ENCODE data around the gene DOC2A. TPM values are rescaled to one million over a fixed set of nuclear protein-coding genes. Genes with fewer than 3 reads are reported as not detected.

DOC2A gene
- 10 to 100 TPM in 1 of 6 donors, 1 to 10 TPM in 5; 1.2 to 11.0 (median 6.5) TPM for total RNA-seq

- TF ChIP-seq POLR2A (IDR thresholded peaks at IDR 0.05) (no peak), EP300 (IDR thresholded peaks at IDR 0.05) (no peak), POLR2AphosphoS5 (IDR thresholded peaks at IDR 0.05) (no peak)
- TF ChIP-seq, protein P1, sequence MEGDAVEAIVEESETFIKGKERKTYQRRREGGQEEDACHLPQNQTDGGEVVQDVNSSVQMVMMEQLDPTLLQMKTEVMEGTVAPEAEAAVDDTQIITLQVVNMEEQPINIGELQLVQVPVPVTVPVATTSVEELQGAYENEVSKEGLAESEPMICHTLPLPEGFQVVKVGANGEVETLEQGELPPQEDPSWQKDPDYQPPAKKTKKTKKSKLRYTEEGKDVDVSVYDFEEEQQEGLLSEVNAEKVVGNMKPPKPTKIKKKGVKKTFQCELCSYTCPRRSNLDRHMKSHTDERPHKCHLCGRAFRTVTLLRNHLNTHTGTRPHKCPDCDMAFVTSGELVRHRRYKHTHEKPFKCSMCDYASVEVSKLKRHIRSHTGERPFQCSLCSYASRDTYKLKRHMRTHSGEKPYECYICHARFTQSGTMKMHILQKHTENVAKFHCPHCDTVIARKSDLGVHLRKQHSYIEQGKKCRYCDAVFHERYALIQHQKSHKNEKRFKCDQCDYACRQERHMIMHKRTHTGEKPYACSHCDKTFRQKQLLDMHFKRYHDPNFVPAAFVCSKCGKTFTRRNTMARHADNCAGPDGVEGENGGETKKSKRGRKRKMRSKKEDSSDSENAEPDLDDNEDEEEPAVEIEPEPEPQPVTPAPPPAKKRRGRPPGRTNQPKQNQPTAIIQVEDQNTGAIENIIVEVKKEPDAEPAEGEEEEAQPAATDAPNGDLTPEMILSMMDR (IDR thresholded peaks at IDR 0.05), result no peak
- peak in 1 of 2 donors; percentile 87 for DNase-seq
- peak in 1 of 2 donors; percentile 16 for ATAC-seq (ENCODE audit: low FRiP score in 2 of 2)
These were observed at the start of gene DOC2A for GRCh38 chr16:30010844-30011713. TSS of gene DOC2A (minus strand) at chr16:30011027. CDS start at chr16:30010222, 805 bp downstream.

GRCh38 chr16:30060346-30060745 is 49.5 kb upstream of the DOC2A start:
- no peak overlapping the region for H3K27ac ChIP-seq
- WGBS, 2 donors, result 71 to 83% methylated on average over 4 of the region's 4 CpGs
- DNase-seq (no peak), ATAC-seq (ENCODE audit: low FRiP score in 2 of 2) (no peak)
- no peak overlapping the region for H3K4me3 ChIP-seq
- H3K36me3 ChIP-seq, result no peaks in the 10 kb centered on the region
- no peaks in the 10 kb centered on the region for H3K27me3 ChIP-seq
- H3K9me3 ChIP-seq, result no peaks in the 10 kb centered on the region
- H3K4me1 ChIP-seq, result peaks cover 9 to 17% (median 11%) of the 10 kb centered on the region in 4 donors
- TF ChIP-seq, protein P1 (IDR thresholded peaks at IDR 0.05), result no peak
- TF ChIP-seq EP300 (IDR thresholded peaks at IDR 0.05) (no peak), POLR2AphosphoS5 (IDR thresholded peaks at IDR 0.05) (no peak), POLR2A (IDR thresholded peaks at IDR 0.05) (no peak)

More at GRCh38 chr16:30010844-30011713, at the start of gene DOC2A:
- Histone ChIP-seq H3K4me1 (peaks cover 13 to 21% (median 15%) of the 10 kb centered on the region in 4 donors), H3K4me3 (peak within 1 kb of the TSS; percentile 26 to 50 (median 32)), H3K36me3 (no peaks in the 10 kb centered on the region), H3K9me3 (no peaks in the 10 kb centered on the region), H3K27me3 (peaks cover 2 to 29% (median 22%) of the 10 kb centered on the region in 4 donors), H3K27ac (no peak within 1 kb of the TSS)
- WGBS, 2 donors, result 2% methylated on average over 11 to 38 of the region's 99 CpGs

GRCh38 chr16:30054959-30055553 is 44.2 kb upstream of the DOC2A start:
- WGBS, 2 donors, result 42 to 50% methylated on average over 10 of the region's 10 CpGs
- Histone ChIP-seq H3K36me3 (no peaks in the 10 kb centered on the region), H3K9me3 (no peaks in the 10 kb centered on the region), H3K4me1 (peaks cover 9 to 21% (median 17%) of the 10 kb centered on the region in 4 donors), H3K27ac (no peak overlapping the region), H3K27me3 (no peaks in the 10 kb centered on the region), H3K4me3 (no peak overlapping the region)
- TF ChIP-seq POLR2AphosphoS5 (IDR thresholded peaks at IDR 0.05) (no peak), EP300 (IDR thresholded peaks at IDR 0.05) (no peak), POLR2A (IDR thresholded peaks at IDR 0.05) (no peak)
- TF ChIP-seq, protein P1 (IDR thresholded peaks at IDR 0.05), result peak in 2 of 6 experiments; percentile 14 to 31
- ATAC-seq (ENCODE audit: low FRiP score in 2 of 2) (peak in 1 of 2 donors; percentile 52), DNase-seq (peak in 1 of 2 donors; percentile 65)

DNA sequence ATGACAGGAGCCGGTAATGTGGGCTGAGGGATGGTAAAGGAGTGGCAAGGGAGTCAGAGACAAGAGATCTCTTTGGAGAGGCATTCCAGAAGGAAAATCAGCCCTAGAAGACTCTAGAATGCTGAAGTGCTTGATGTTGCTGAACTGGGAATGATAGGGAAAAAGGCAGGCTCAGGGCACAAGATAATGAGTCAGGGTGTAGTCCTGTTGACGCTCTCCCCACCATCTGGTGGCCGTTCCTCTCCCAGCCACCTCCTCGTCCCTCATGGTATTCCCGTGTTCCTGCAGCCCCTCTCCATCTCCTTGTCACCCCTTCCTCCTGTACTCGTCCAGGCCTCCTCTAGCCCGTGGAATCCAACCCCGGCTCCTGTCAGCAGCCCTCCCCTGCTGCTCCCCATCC is 43.6 kb upstream of the DOC2A start:
- H3K9me3 ChIP-seq, result no peaks in the 10 kb centered on the region
- no peaks in the 10 kb centered on the region for H3K27me3 ChIP-seq
- DNase-seq (no peak), ATAC-seq (ENCODE audit: low FRiP score in 2 of 2) (no peak)
- H3K36me3 ChIP-seq, result no peaks in the 10 kb centered on the region
- no peak overlapping the region for H3K4me3 ChIP-seq
- H3K27ac ChIP-seq, result no peak overlapping the region
- peaks cover 9 to 21% (median 17%) of the 10 kb centered on the region in 4 donors for H3K4me1 ChIP-seq
- TF ChIP-seq POLR2A (IDR thresholded peaks at IDR 0.05) (no peak), EP300 (IDR thresholded peaks at IDR 0.05) (no peak), POLR2AphosphoS5 (IDR thresholded peaks at IDR 0.05) (no peak)
- TF ChIP-seq, protein P1 (IDR thresholded peaks at IDR 0.05), result no peak
- 84 to 91% methylated on average over 8 of the region's 8 CpGs for WGBS, 2 donors
